ENCODE results near the gene ASB18. TPM values are rescaled to one million over a fixed set of nuclear protein-coding genes. Genes with fewer than 3 reads are reported as not detected.

The ASB18 gene
- total and polyA plus RNA-seq, 10 of the 15 experiments (the other 5 are each of a cell fraction or from before 2014, with no cell fraction given) = not detected

GRCh38 chr2:236165842-236166795 lies 98.1 kb downstream of the ASB18 start:
- Histone ChIP-seq H3K4me3 (no peak overlapping the region), H3K27ac (ENCODE audit: control insufficient read depth, insufficient read depth) (no peak overlapping the region), H4K20me1 (ENCODE audit: control insufficient read depth, insufficient read depth) (no peaks in the 10 kb centered on the region), H3K4me1 (ENCODE audit: control insufficient read depth, insufficient read depth, low read length) (no peaks in the 10 kb centered on the region), H3K4me2 (ENCODE audit: control insufficient read depth, insufficient read depth) (no peak overlapping the region), H3K9me3 (replicated peaks; ENCODE audit: control insufficient read depth, insufficient read depth, low read length) (peaks cover 2% of the 10 kb centered on the region; the same call in 2 of the 3 replicates), H3K9ac (ENCODE audit: control insufficient read depth, insufficient read depth, low read length) (no peak overlapping the region), H3K36me3 (ENCODE audit: control insufficient read depth in 2 of 2, insufficient read depth in 2 of 2, low read length in 1 of 2) (no peaks in the 10 kb centered on the region), H3K79me2 (ENCODE audit: control insufficient read depth, insufficient read depth, low read length) (no peaks in the 10 kb centered on the region), H3K27me3 (replicated peaks in 1 of 2; ENCODE audit: control insufficient read depth in 2 of 2, insufficient read depth in 2 of 2, low read length in 1 of 2) (peaks cover 4 to 13% of the 10 kb centered on the region in 2 experiments), H2AFZ (ENCODE audit: control insufficient read depth, low read depth, low read length) (no peak overlapping the region)
- POLR2A ChIA-PET = no interaction called here
- no peak for TF ChIP-seq BACH1 (IDR thresholded peaks at IDR 0.05; ENCODE audit: borderline replicate concordance)
- CTCF ChIA-PET = no interaction called here
- no TSS peak for BruUV-seq (replicated peaks)
- 41% methylated on average over 48 of the region's 58 CpGs for WGBS (ENCODE audit: insufficient coverage, insufficient replicate concordance, low lambda C conversion rate, missing lambda C conversion rate)
- in situ Hi-C loops (cut with MboI) = no loop called here
- DNase-seq (ENCODE audit: low read depth, low spot score) (no peak), FAIRE-seq (no peak), ATAC-seq (no peak)
- RAD21 ChIA-PET (ENCODE audit: unreplicated experiment) = no interaction called here
- intact Hi-C loops (cut with micrococcal nuclease; ENCODE audit: unreplicated experiment) = no loop called here
- SMC1A ChIA-PET (ENCODE audit: uncharacterized antibody, unreplicated experiment) = no interaction called here

- WGBS (ENCODE audit: insufficient coverage, insufficient replicate concordance, low lambda C conversion rate, missing lambda C conversion rate) = 38% methylated on average over 18 of the region's 18 CpGs
- Histone ChIP-seq H3K9ac (ENCODE audit: control insufficient read depth, insufficient read depth, low read length) (no peak overlapping the region), H4K20me1 (ENCODE audit: control insufficient read depth, insufficient read depth) (no peaks in the 10 kb centered on the region), H3K9me3 (replicated peaks; ENCODE audit: control insufficient read depth, insufficient read depth, low read length) (peaks cover 2% of the 10 kb centered on the region; the same call in 2 of the 3 replicates), H3K4me1 (ENCODE audit: control insufficient read depth, insufficient read depth, low read length) (no peaks in the 10 kb centered on the region), H3K27me3 (replicated peaks in 1 of 2; ENCODE audit: control insufficient read depth in 2 of 2, insufficient read depth in 2 of 2, low read length in 1 of 2) (peaks cover 3 to 13% of the 10 kb centered on the region in 2 experiments), H3K79me2 (ENCODE audit: control insufficient read depth, insufficient read depth, low read length) (no peaks in the 10 kb centered on the region), H3K4me2 (ENCODE audit: control insufficient read depth, insufficient read depth) (no peak overlapping the region), H3K4me3 (no peak overlapping the region), H3K27ac (ENCODE audit: control insufficient read depth, insufficient read depth) (no peak overlapping the region), H2AFZ (ENCODE audit: control insufficient read depth, low read depth, low read length) (no peak overlapping the region), H3K36me3 (ENCODE audit: control insufficient read depth in 2 of 2, insufficient read depth in 2 of 2, low read length in 1 of 2) (no peaks in the 10 kb centered on the region)
- ATAC-seq (no peak), DNase-seq (ENCODE audit: low read depth, low spot score) (no peak), FAIRE-seq (no peak)
- in situ Hi-C loops (cut with MboI) (no loop called here), intact Hi-C loops (cut with micrococcal nuclease; ENCODE audit: unreplicated experiment) (no loop called here)
- ChIA-PET RAD21 (ENCODE audit: unreplicated experiment) (no interaction called here), SMC1A (ENCODE audit: uncharacterized antibody, unreplicated experiment) (no interaction called here), CTCF (no interaction called here), POLR2A (no interaction called here)
- no peak for TF ChIP-seq ZBED1 (IDR thresholded peaks at IDR 0.05; ENCODE audit: borderline replicate concordance)
- BruUV-seq (replicated peaks) = no TSS peak
Observed at GRCh38 chr2:236164925-236165841, 99.0 kb downstream of the ASB18 start.

Measured in GM12878 (cell line).